NCI-H1436 treated with DMSO at 0.1 percent for 48 hours (cell line): ENCODE measurements around the gene SHANK3.

Source experiments
- DNase-seq: peaks from one replicate; lab custom pipeline; 2025; lab: John Stamatoyannopoulos, UW

The SHANK3 gene

DNA sequence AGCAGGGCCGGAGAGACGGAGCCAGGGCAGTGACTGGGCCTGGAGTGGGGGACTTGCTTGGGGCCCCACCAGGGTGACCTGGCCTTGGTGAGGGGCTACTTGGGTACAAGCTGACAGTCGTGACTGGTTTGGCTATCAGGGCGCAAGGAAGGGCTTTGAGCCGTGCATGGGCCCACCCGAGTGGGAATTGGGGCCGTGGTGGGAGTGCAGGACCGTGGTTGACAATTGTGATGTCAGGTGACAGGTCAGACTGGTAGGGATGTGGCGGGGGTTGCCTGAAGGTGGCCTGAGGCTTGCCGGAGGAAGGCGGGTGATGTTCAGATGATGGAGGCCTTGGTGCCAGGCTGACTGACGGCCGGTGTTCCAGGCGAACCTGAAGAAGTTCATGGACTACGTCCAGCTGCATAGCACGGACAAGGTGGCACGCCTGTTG, 5.6 kb downstream of the SHANK3 start:
- DNase-seq = no peak

DNA sequence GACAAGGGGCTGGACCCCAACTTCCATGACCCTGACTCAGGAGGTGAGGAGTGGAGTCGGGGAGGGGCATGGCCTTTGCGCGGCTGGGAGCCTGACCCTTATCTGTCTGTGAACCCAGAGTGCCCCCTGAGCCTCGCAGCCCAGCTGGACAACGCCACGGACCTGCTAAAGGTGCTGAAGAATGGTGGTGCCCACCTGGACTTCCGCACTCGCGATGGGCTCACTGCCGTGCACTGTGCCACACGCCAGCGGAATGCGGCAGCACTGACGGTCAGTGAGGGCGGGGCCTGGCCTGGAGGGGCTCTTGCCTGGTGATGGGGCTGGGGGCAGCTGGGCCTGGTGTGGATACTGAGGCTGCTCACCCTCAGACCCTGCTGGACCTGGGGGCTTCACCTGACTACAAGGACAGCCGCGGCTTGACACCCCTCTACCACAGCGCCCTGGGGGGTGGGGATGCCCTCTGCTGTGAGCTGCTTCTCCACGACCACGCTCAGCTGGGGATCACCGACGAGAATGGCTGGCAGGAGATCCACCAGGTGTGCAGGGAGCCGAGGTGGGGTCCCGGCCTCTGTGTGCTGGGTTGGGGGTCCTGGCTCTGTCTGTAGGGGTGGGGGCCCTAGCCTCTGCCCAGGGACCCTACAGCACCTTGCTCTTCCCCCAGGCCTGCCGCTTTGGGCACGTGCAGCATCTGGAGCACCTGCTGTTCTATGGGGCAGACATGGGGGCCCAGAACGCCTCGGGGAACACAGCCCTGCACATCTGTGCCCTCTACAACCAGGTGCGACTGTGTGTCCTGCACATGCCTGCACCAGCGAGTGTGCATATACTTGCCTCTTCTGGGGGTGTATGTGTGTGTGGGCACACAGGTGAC, 6.3 kb downstream of the SHANK3 start:
- no peak for DNase-seq

DNA sequence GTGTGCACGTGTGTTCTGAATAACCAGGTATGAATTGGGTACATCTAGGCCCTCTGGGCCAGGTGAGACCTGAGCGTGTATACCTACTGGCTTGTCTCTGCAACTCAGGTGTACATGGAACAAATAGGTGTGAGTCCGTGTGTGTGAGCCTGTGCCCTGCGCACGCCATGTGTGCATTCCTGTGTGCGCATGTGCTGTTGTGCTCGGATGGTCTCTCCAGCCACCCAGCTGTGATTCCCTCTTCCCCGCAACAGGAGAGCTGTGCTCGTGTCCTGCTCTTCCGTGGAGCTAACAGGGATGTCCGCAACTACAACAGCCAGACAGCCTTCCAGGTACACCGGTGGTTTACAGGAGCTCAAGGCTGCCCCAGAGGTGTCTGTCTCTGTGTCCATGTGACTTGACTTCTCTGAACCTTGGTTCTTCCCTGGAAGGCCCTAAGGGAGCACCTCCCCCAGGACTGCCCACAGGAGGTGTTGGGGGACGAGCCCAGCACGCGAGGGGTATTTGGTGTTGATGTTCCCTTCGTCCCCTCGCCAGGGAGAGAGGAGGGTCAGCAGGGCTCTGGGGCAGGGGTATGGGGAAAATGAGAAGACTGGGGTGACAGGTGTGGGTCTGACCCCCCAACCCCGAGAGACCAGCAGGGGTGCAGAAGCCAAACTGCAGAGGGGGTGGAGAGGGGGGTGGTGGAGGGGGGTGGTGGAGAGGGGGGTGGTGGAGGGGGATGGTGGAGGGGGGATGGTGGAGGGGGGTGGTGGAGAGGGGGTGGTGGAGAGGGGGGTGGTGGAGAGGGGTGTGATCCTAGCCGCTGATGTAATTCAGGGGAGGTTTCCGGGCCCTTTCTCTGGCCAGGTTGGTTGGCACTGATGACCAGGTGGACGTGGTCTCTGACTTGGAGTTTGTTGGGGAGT, 10.7 kb downstream of the SHANK3 start:
- no peak for DNase-seq

DNA sequence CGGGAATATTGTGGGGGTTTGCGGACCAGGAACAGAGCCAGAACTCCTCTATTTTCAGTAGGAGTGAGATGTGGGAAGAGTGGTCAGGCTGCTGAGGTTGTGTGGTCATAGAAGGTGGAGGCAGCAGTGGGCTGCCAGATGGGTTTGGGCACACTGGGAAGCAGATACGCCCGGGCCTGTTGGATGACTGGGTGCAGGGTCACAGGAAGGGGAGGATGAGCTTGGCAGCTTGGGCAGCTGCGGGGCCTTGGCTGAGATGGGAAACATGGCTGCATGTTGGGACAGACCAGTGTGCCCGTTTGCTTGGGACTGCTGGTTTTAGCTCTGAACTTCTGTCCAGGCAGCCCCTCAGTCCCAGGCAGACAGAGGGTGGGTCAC, 11.4 kb downstream of the SHANK3 start:
- no peak for DNase-seq

DNA sequence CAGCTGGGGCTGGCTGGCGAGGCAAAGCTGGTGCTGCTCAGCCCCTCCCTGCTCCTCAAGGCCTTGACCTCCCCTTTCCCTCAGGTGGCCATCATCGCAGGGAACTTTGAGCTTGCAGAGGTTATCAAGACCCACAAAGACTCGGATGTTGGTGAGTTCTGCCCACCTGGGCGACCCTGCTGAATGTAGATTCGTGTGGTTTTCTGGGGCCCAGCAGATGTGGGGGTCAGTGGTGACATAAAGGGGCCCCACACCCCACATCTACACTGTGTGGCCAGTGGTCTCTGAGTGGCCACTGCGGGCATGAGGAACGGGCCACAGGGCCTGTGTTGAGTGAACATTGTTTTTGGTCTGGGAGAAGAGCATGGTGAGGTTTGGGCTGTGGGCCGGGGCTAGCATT, 11.9 kb downstream of the SHANK3 start:
- DNase-seq = no peak

DNA sequence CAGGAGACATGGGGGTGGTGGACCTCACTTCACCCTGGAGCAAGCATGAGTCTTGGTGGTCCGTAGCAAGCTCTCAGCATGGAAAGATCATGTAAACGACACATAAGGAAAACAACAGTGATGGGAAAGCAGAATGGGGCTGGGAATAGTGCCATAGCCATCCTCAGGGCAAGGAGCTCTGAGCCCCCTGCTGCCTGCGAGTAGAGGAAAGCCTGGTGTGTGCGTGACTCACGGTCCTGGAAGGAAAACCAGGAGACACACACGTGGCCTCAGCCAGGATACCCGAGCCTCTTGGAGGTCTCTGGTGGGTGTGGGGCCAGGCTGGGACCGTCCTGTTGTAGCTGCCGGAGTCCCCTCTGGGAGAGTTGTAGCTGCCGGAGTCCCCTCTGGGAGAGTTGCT, 12.4 kb downstream of the SHANK3 start:
- no peak for DNase-seq

DNA sequence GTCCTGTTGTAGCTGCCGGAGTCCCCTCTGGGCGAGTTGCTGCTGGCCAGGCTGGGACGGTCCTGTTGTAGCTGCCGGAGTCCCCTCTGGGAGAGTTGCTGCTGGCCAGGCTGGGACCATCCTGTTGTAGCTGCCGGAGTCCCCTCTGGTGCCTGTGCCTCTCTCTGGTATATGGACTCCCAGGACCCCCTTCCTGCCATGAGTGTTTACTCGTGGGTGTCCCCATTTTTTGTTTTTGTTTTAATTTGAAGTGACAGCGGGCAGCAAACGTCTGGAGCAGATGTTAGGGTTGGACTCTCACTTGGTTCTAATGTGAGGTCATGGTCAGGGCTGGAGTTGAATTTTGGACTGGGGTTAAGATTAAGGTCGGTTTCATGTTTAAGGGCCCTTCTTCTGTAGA, 14.2 kb downstream of the SHANK3 start:
- DNase-seq = no peak

DNA sequence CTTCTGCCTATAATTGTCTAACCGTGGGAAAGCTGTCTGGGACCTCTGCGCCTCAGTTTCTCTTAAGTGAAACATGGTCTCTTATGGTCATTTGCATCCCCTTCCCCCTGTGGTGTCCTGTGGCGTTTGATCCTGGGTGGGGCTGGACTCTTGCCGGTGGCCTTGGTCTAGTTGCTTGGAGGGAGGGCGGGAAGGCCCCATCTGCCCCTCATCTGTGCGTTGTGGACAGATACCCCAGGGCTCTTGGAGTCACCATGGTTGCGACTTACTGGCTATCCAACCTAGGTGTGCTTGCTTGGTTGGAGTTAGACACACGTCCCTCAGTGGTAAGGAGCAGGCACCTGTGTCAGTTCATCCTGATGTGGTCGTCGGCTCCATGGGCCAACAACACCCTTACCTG, 15.2 kb downstream of the SHANK3 start:
- DNase-seq = no peak

DNA sequence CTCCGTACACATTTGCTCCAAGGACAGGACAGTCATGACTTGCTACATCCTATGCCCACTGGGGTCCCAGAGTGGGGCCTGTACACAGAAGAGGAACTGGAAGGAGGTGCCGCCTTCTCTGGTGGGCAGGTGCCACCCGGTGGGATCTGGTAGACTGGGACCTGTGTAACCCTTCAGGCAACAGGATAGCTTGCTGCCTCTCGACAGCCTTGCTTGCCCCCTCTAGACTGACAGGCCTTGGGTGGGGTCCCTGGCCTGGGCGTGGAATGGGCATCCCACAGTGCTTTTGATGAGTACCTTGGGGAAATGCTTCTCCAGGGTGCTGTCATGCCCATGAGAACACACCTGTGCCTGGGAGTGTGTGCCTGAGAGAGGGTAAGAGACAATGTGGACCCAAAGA, 15.8 kb downstream of the SHANK3 start:
- no peak for DNase-seq

DNA sequence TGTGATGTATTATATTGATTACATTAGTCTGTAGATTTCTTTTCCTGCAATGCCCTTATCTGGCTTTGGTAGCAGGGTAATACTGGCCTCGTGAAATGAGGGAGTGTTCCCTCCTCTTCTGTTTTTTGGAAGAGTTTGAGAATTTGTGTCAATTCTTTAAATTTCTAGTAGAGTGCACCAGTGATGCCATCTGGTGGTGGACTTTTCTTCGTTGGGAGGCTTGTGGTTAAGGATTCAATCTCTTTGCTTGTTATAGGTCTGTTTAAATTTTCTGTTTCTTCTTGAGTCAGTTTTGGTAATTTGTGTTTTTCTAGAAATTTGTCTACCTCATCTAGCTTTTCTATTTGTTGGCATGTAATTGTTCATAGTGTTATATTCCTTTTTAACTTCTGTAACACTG, 18.9 kb downstream of the SHANK3 start:
- DNase-seq = no peak

DNA sequence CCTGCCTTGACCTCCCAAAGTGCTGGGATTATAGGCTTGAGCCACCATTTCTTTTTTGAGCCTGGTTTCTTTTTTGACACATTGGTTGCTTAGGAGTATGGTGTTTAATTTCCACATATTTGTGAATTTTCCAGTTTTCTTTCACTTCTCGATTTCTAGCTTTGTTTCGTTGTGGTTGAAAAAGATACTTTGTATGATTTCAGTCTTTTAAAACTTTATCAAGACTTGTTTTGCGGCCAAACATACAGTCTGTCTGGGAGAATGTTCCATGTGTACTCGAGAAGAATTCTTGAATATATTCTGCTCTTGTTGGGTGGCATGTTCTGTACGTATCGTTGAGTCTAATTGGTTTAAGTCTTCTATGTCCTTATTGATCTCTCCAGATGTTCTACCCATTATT, 20.8 kb downstream of the SHANK3 start:
- DNase-seq = no peak

DNA sequence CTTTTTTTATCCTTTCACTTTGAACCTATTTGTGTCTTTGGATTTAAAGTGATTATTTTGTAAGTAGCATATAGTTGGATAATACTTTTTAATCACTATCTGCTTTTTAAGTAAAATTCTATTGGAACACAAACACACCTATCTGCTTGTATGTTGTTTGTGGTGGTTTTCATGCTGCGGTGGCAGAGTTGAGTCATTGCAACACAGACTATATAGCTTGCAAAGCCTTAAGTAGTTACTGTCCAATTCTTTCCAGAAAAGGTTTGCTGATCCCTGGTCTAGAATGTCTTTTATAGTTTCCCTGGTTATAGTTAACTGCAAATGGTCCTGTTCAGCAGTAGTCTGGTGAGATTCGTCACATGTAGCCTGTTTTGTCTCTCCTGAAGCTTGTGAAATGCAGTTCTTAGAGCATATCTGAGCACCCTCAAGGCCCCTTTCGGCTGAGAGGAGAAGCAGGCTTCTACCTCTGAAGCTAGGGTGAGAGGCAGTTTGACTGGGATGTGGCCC, 21.5 kb downstream of the SHANK3 start:
- DNase-seq = no peak

DNA sequence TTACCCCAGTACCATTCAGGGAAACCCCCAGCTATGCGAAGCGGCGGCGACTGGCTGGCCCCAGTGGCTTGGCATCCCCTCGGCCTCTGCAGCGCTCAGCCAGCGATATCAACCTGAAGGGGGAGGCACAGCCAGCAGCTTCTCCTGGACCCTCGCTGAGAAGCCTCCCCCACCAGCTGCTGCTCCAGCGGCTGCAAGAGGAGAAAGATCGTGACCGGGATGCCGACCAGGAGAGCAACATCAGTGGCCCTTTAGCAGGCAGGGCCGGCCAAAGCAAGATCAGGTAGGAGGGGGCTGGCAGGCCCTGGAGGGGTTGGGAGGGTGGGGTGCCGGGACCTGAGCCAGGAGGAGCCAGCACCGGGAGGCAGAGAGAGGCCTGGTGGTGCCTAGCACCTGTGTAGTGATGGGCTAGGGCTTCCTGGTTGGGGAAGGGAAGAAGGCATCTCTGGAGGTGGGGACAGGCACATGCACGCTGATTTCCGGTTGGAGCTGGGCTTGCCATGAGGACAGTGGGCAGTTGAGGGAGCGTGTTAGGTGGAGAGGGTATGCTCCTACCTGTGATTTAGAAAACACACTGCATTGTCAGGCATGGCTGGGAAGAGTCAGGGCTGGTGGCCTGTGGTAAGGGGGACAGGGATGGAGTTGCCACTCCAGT, 22.3 kb downstream of the SHANK3 start:
- DNase-seq = no peak

DNA sequence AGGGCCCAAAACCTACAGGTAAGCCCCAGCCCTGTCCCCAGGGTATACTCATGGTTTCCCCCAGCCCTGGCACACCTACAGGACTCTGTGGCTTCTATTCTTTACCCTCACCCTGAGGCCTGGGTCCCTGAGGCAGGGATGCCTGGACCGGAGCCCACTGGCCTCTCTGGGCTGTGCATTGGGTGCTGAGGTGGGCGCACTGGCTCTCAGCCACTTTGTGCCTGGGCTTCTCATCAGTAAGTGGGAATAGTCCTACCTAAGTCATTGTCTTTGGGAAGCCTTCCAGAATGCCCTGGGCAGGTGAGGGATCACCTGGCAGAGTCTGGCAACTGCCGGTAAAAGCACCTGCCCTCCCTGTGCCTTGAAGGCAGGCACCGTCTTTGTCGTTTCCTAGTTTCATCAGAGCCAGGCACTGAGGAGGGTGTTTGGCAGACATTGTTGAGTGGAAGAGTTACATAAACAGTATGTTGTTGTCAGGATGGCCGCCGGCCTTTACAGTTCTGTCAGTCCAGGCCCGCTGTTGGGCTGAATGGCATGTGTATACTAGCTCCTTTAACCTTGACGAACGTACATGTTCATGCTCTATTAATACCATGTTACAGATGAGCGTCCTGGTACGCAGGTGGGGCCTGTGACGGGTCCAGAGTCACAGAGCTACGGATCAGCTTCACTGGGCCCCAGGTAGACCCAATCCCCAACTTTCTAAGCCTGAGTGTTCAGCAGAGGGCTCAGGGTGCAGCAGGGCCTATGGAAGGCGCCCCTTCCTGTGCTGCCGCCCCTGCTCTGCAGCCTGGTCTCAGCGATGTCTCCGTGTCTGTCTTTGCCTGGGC, 23.0 kb downstream of the SHANK3 start:
- no peak for DNase-seq

DNA sequence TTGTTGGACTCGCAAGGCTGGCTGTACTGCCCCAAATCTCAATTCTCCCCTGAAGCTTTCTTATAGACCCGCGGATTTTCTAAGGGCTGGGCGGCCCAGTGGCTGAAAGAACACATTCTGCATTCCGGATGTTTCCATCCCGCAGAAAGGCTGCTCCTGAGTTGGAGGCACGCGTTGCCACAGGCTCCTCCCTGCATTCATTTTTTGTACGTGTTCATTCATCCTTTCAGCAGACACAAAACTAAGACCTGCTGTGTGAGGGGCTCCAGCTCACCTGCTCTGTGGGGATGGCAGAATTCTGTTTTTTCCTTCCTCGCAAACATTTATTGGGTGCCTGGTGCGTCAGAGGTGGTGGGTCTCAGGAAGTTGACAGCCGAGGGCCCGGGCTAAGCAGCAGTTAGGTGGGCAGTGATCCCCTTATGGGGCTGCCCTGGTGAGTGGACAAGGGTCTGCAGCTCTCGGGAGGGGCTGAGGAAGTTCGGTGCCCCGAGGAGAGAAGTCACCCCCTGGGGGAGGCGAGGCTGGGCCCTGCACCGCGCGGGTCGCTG, 23.7 kb downstream of the SHANK3 start:
- no peak for DNase-seq

DNA sequence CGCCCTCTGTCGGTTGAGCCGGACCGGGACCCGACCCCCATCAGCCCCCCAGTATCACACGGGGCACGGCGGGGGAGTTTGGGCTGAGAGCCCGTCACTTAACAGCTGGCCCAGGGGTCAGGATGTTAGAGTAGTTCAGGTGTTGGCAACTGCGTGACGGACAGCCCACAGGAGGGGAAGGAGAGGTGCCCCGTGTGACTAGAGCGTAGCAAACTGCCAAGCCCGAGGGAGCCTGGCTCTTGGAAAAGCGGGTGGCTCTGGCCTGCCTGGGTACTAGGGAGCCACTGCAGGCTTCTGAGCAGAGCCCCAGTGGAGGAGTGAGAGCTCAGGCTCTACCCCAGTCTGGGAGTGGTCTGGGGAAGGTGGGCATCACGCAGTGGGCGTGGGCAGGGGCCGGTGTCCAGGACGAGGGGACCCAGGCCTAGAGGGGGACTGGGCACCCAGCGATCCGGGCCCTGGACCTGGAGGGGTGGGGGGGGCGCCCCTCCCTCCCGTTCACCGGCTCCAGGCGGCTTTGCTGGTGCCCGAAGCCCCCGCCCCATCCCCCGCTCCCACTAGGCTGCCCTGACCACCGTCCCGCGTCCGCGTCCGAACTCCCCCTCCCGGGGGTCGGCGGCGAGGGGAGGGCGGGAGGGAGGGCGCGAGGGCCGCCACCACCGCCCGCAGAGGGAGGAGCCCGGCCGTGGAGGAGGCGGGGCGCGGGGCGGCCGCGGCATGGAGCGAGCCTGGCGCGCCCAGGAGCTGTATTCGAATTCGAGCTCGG, 24.4 kb downstream of the SHANK3 start:
- no peak for DNase-seq

DNA sequence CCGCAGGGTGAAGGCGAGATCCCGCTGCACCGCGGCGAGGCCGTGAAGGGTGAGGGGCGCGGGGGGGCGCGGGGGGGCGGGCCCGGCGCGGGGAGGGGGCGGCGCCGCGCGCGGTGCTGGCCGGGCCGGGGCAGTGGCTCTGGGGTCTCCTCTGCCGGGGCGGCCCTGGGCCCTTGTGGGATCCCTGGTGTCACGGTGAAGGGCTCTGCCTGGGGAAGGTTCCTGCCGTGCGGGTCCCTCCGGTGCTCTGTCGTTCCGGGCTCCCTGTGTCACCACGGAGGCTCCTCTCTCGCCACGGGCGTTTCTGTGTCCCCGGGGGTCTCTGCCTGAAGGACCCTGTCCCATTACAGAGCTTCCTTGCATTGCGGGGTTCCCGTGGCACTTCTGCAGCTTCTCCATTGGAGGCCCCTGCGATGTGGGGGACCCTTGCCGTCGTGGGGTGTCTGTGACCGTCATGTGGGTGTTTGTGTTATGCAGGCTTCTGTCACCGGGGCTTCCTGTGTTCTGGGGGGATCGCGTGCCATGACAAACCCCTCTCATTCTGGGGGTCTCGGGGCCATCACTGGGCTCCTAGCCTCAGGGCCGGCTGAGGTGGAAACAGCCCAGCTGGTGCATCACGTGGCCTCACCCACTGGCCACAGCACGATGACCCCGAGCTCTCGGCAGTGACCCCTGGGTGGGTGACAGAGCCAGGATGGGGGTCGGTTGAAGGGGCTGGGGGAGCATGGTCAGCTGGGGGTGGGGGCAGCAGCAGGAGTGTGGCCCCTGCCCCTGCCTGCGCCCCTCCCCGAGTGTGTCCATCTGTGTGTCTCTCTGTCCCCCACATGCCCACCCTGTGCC, 25.3 kb downstream of the SHANK3 start:
- no peak for DNase-seq

DNA sequence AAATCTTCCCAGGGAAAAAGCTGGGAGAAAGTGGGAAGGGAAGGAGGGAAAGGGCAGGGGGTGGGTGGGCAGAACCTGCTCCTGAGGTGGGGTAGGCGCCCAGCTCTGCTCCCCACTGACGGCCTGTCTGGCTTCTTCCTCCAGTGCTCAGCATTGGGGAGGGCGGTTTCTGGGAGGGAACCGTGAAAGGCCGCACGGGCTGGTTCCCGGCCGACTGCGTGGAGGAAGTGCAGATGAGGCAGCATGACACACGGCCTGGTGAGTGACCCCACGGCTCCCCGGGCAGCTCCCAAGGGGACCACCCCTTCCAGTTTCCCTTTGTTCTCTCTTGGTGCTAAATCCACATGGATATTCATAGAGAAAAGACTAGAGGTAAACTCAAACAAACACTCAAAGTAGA, 25.9 kb downstream of the SHANK3 start:
- DNase-seq = no peak

DNA sequence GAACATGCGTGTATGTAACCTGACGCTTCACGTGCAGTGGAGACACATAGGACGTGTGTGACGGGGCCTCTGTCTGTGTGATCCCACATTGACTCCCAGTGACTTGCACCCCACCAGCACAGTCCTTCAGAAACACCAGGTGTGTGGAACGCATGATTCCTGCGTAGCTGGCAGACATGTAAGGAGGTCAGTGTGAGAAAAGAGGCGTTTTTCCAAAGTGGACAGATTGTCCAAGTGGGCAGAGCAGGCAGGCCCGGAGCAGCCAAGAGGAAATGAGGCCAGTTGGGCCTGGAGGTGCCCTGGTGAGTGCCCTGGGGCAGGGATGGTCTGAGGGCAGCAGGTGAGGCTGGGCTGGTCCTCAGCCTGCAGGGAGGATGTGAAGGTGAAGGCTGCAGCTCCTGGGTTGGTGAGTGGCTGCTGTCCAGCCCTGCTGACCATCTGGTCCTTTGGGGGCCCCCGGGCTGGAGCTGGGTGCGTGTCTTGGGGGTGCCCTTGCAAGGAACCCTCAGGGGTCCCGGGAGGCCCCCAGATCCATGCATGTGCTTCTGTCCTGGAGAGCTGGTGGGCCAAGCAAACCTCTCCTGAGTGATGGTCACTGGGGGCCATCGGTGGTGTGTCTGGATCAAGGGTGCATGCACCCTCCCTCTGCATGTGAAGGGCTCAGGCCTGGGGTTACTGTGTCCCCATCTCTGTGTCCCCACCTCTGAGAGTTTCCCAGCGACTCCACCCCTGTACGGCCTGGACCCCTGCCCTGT, 26.6 kb downstream of the SHANK3 start:
- no peak for DNase-seq
